ENCODE measurements around the gene RAB30.

Gene RAB30

DNA sequence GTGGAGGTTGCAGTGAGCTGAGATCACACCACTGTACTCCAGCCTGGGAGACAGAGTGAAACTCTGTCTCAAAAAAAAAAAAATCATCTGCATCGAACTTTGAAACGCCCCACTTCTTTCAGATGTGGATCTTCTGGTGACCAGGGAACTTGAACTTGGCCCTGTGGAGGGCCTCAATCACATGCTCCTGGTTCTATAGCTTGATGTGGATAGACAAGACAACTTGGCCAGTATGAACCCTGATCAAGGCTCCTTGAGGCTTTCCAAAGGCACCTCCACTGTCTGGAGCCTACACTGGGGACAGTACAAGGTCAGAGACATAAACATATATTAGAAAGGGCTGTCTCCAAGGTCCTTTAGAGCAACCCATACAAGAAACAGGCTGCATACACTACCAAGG is 30.6 kb downstream of the RAB30 start:
- Mint-ChIP-seq H3K36me3 (ENCODE audit: low read depth) (no peaks in the 10 kb centered on the region), H3K4me3 (no peak overlapping the region)

DNA sequence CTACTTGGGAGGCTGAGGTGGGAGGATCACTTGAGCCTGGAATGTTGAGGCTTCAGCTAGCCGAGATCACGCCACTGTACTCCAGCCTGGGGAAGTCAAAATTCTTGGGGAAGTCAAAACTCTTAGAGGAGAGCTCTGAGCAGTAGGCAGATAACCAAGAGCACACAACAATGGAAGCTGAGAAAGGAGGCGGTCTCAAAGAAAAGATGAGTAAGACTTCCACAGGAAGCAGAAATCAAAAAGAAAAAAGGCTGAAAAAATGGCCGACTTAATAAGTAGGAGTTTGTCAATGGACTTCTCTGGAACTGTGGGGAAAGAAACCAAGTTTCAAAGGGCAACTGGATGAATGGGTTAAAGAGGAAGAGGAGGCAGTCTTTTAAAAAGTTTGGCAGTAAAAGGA is 32.1 kb downstream of the RAB30 start:
- no peaks in the 10 kb centered on the region for H3K27me3 Mint-ChIP-seq (ENCODE audit: low read depth)
- no peaks in the 10 kb centered on the region for H3K9me3 Mint-ChIP-seq
- H3K27ac Mint-ChIP-seq, result no peak overlapping the region
- TF ChIP-seq CTCF (IDR thresholded peaks at IDR 0.05; ENCODE audit: unreplicated experiment in 3 of 3), result no peak
- H3K4me1 Mint-ChIP-seq, result peaks cover 27% of the 10 kb centered on the region
- H3K4me3 Mint-ChIP-seq, result no peak overlapping the region
- no peaks in the 10 kb centered on the region for H3K36me3 Mint-ChIP-seq (ENCODE audit: low read depth)

More for the DNA sequence above, 30.6 kb downstream of the RAB30 start:
- H3K4me1 Mint-ChIP-seq, result peaks cover 14% of the 10 kb centered on the region
- no peak for TF ChIP-seq CTCF (IDR thresholded peaks at IDR 0.05; ENCODE audit: unreplicated experiment in 3 of 3)
- H3K27me3 Mint-ChIP-seq (ENCODE audit: low read depth), result no peaks in the 10 kb centered on the region
- no peaks in the 10 kb centered on the region for H3K9me3 Mint-ChIP-seq
- no peak overlapping the region for H3K27ac Mint-ChIP-seq

GRCh38 chr11:83037877-83038276 is 33.8 kb downstream of the RAB30 start:
- Mint-ChIP-seq H3K4me3 (no peak overlapping the region), H3K36me3 (ENCODE audit: low read depth) (no peaks in the 10 kb centered on the region), H3K9me3 (no peaks in the 10 kb centered on the region), H3K4me1 (peaks cover 41% of the 10 kb centered on the region), H3K27ac (no peak overlapping the region), H3K27me3 (ENCODE audit: low read depth) (no peaks in the 10 kb centered on the region)
- TF ChIP-seq CTCF (IDR thresholded peaks at IDR 0.05; ENCODE audit: unreplicated experiment in 3 of 3), result no peak

DNA sequence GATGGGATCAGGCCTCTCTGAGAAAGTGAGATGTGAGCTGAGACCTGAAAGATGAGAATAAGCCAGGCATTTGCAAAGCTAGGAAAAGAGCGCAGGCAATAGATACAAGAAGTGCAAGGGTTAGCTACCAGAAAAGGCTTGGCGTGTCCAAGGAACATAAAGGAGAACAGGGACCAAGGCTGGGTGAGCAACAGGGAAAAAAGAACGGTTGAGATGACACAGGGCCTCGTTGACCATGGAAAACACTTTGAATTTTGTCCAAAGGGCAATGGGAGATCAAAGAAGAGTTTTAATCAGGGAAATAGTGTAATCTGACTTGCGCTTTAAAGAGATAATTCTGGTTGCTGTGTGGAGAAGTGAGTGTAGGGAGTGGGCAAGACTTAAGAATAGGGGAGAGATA is 35.0 kb downstream of the RAB30 start:
- H3K27ac Mint-ChIP-seq, result peak overlapping the region; percentile 1 to 10 (median 9)
- H3K4me1 Mint-ChIP-seq, result peaks cover 50% of the 10 kb centered on the region
- TF ChIP-seq CTCF (IDR thresholded peaks at IDR 0.05; ENCODE audit: unreplicated experiment in 3 of 3), result no peak
- no peaks in the 10 kb centered on the region for H3K36me3 Mint-ChIP-seq (ENCODE audit: low read depth)
- no peaks in the 10 kb centered on the region for H3K9me3 Mint-ChIP-seq
- H3K4me3 Mint-ChIP-seq, result no peak overlapping the region
- H3K27me3 Mint-ChIP-seq (ENCODE audit: low read depth), result no peaks in the 10 kb centered on the region

DNA sequence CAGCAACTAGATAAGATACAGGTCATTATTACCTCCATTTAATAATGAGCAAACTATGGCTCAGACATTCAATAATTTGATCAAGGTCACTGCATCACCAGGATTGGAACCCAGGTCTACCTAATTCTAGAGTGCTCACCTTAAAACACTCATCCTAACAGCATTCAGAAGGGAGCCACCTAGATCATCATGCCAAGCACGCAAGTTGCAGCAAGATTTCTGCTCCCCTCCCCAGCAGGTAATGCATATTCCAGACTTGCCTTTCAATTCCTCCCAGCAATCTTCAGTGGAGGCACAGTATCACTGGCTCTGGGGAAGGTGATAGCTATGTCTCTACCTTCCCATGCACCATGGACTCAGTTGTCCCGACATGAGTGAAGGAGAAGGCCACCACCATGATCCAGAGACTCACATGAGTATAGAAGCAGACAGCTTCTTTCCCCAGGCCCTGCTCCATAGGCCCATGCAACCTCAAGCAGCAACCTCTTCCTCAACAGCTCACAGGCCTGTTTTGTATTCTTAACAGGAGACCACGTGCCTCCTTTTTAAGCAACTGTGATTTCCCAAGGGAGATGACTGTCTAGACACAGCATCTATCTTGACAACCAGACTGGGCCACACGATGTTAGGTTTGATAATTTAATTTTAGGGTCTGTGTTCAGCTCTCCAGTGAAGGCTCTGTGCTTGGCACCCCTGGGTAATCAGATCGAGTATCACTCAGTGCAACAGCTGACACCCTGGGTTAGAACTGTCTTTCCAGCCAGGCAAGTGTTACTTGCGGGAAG is 36.4 kb downstream of the RAB30 start:
- peaks cover 50% of the 10 kb centered on the region for H3K4me1 Mint-ChIP-seq

More for the DNA sequence above, 36.4 kb downstream of the RAB30 start:
- TF ChIP-seq CTCF (IDR thresholded peaks at IDR 0.05; ENCODE audit: unreplicated experiment in 3 of 3), result no peak
- Mint-ChIP-seq H3K27ac (peak overlapping the region; percentile 75 to 93 (median 91)), H3K4me3 (peak overlapping the region in 1 of 3 experiments; percentile 66), H3K36me3 (ENCODE audit: low read depth) (no peaks in the 10 kb centered on the region), H3K27me3 (ENCODE audit: low read depth) (no peaks in the 10 kb centered on the region), H3K9me3 (no peaks in the 10 kb centered on the region)

All from nephron (organoid).